ENCODE measurements around the gene KLK7.

The KLK7 gene

DNA sequence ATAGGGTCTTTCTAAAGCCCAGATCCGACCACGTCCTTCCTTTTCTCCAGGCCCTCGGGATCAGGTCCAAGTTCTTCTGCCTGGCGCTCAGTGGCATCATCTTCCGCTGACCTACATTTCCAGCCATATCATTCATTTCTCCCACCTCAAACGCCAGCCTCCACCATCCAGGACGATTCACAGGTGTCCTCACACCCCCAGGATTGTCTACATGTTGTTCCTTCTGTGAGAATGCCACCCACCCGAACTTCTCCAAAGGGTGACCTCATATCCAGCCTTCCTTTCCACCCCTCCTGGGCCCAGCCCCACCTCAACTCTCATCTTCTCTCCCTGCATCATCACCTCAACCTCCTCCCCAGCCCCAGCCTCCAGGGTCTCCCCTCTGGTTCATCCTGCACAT is 26.1 kb downstream of the KLK7 start:
- Mint-ChIP-seq H3K4me3 (no peak overlapping the region), H3K27ac (no peak overlapping the region), H3K9me3 (peaks cover 22% of the 10 kb centered on the region)

GRCh38 chr19:50952910-50953309 is 30.8 kb downstream of the KLK7 start, which contains the start of gene KLK5:
TSS of gene KLK5 (minus strand) at chr19:50953038. CDS start at chr19:50952657, 381 bp downstream.
- intact Hi-C loops (cut with micrococcal nuclease) = no loop called here
- H3K27me3 Mint-ChIP-seq = peaks cover 18% of the 10 kb centered on the region
- no peaks in the 10 kb centered on the region for H3K36me3 Mint-ChIP-seq (ENCODE audit: low read depth)
- H3K9me3 Mint-ChIP-seq = no peaks in the 10 kb centered on the region
- no peak within 1 kb of the TSS for H3K4me3 Mint-ChIP-seq
- H3K4me1 Mint-ChIP-seq (ENCODE audit: low read depth) = no peaks in the 10 kb centered on the region
- no peak within 1 kb of the TSS for H3K27ac Mint-ChIP-seq

More for the DNA sequence above, 26.1 kb downstream of the KLK7 start:
- Mint-ChIP-seq H3K27me3 (peaks cover 14% of the 10 kb centered on the region), H3K4me1 (ENCODE audit: low read depth) (no peaks in the 10 kb centered on the region), H3K36me3 (ENCODE audit: low read depth) (no peaks in the 10 kb centered on the region)
- intact Hi-C loops (cut with micrococcal nuclease) = no loop called here

- intact Hi-C loops (cut with micrococcal nuclease) = no loop called here
- H3K4me1 Mint-ChIP-seq (ENCODE audit: low read depth) = no peaks in the 10 kb centered on the region
- H3K27ac Mint-ChIP-seq = no peak overlapping the region
- H3K4me3 Mint-ChIP-seq = no peak overlapping the region
- H3K36me3 Mint-ChIP-seq (ENCODE audit: low read depth) = no peaks in the 10 kb centered on the region
- peaks cover 18% of the 10 kb centered on the region for H3K27me3 Mint-ChIP-seq
- H3K9me3 Mint-ChIP-seq = no peaks in the 10 kb centered on the region
Observed at GRCh38 chr19:50949861-50950260, 33.9 kb downstream of the KLK7 start.

DNA sequence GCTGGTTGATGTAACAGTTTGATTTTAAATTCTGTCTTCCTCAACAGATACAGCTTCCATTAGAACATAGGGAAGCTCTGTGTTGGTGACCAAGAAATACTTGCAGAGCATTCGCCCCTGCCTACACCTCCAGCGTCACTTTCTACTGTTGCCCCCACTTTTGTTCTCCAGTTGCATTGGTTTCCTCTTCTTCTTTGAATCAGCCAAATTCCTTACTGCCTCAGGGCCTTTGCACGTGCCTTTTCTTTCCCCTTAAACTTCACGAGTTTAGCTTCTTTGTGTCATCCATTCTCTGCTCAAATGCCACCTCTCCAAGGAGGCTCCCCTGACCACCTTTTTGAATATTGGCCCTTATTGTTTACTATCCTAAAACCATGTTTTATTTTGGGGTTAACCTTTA is 36.6 kb downstream of the KLK7 start:
- intact Hi-C loops (cut with micrococcal nuclease) = no loop called here
- H3K4me1 Mint-ChIP-seq (ENCODE audit: low read depth) = no peaks in the 10 kb centered on the region
- H3K27ac Mint-ChIP-seq = no peak overlapping the region
- H3K4me3 Mint-ChIP-seq = no peak overlapping the region
- H3K27me3 Mint-ChIP-seq = peaks cover 15% of the 10 kb centered on the region
- H3K36me3 Mint-ChIP-seq (ENCODE audit: low read depth) = no peaks in the 10 kb centered on the region
- H3K9me3 Mint-ChIP-seq = peaks cover 6% of the 10 kb centered on the region

- Mint-ChIP-seq H3K9me3 (peaks cover 17% of the 10 kb centered on the region), H3K27me3 (peaks cover 12% of the 10 kb centered on the region), H3K4me1 (ENCODE audit: low read depth) (no peaks in the 10 kb centered on the region), H3K27ac (no peak overlapping the region), H3K4me3 (no peak overlapping the region), H3K36me3 (ENCODE audit: low read depth) (no peaks in the 10 kb centered on the region)
- intact Hi-C loops (cut with micrococcal nuclease) = no loop called here
Observed at GRCh38 chr19:50944795-50945194, 38.9 kb downstream of the KLK7 start.

GRCh38 chr19:50943074-50943828 is 40.5 kb downstream of the KLK7 start:
- Mint-ChIP-seq H3K9me3 (peaks cover 18% of the 10 kb centered on the region), H3K27me3 (peaks cover 8% of the 10 kb centered on the region), H3K4me3 (no peak overlapping the region), H3K27ac (no peak overlapping the region), H3K4me1 (ENCODE audit: low read depth) (no peaks in the 10 kb centered on the region), H3K36me3 (ENCODE audit: low read depth) (no peaks in the 10 kb centered on the region)
- intact Hi-C loops (cut with micrococcal nuclease) = no loop called here

GRCh38 chr19:50939596-50939995 is 44.1 kb downstream of the KLK7 start:
- Mint-ChIP-seq H3K27ac (no peak overlapping the region), H3K27me3 (peaks cover 11% of the 10 kb centered on the region), H3K4me1 (ENCODE audit: low read depth) (no peaks in the 10 kb centered on the region), H3K9me3 (peaks cover 18% of the 10 kb centered on the region), H3K4me3 (no peak overlapping the region), H3K36me3 (ENCODE audit: low read depth) (no peaks in the 10 kb centered on the region)
- intact Hi-C loops (cut with micrococcal nuclease) = no loop called here

DNA sequence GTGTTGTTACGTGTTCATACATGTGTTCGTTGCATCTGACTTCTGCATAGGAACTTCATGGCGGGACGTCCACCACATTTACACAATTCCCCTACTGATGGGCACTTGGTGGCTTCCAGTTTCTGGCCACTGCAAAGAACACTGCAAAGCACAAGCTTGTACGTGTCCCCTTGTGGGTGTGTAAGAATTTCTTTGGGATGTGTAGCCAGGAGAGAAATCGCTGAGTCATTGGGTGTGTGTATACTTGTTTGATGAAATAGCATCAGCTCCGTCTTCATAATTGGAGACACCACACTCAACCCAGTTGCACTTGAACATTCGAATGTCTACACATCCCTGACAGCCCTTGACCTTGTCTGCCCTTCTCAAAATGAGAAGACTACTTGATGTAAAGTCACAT is 50.1 kb downstream of the KLK7 start:
- H3K4me3 Mint-ChIP-seq = no peak overlapping the region
- H3K4me1 Mint-ChIP-seq (ENCODE audit: low read depth) = no peaks in the 10 kb centered on the region
- H3K27me3 Mint-ChIP-seq = peaks cover 29% of the 10 kb centered on the region
- H3K36me3 Mint-ChIP-seq (ENCODE audit: low read depth) = no peaks in the 10 kb centered on the region
- intact Hi-C loops (cut with micrococcal nuclease) = no loop called here
- H3K27ac Mint-ChIP-seq = no peak overlapping the region
- no peaks in the 10 kb centered on the region for H3K9me3 Mint-ChIP-seq

GRCh38 chr19:50932690-50933083 is 51.0 kb downstream of the KLK7 start:
- peaks cover 35% of the 10 kb centered on the region for H3K27me3 Mint-ChIP-seq
- no peaks in the 10 kb centered on the region for H3K4me1 Mint-ChIP-seq (ENCODE audit: low read depth)
- H3K36me3 Mint-ChIP-seq (ENCODE audit: low read depth) = no peaks in the 10 kb centered on the region
- H3K9me3 Mint-ChIP-seq = no peaks in the 10 kb centered on the region
- no peak overlapping the region for H3K4me3 Mint-ChIP-seq
- intact Hi-C loops (cut with micrococcal nuclease) = no loop called here
- H3K27ac Mint-ChIP-seq = no peak overlapping the region

DNA sequence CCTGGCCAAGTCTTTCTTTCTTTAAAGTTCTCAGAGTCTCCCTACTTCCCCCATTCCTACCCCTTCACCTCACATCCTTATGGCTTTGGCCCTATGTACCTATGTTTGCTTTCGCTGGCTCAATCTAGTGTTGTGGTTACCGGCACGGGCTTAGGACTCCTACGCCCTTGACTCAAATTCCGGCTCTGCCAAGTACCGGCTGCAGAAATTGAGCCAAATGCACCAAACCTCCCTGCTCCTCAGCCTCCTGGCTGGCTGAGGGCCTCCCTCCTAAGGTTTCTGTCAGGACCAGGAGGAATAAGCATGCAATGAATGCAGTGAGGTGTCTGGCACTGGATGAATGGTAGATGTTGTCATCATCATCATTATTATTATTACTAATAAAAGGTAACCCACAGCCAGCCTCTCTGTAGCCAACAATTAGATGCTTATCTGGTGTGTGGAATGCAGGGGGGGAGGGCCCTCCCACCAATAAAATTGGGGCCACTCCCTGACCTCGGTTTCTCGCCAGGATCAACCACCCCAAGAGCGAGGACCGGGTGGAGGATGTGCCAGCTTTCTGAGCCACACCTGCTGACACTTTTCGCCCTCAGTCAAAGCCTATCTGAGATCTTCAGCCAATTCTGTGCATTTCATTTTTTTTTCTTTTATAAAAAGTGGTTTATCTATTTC is 51.6 kb downstream of the KLK7 start:
- Mint-ChIP-seq H3K27me3 (peaks cover 35% of the 10 kb centered on the region), H3K27ac (no peak overlapping the region), H3K4me1 (ENCODE audit: low read depth) (no peaks in the 10 kb centered on the region), H3K9me3 (no peaks in the 10 kb centered on the region), H3K36me3 (ENCODE audit: low read depth) (no peaks in the 10 kb centered on the region), H3K4me3 (no peak overlapping the region)
- intact Hi-C loops (cut with micrococcal nuclease) = no loop called here

GRCh38 chr19:50931023-50931422 is 52.7 kb downstream of the KLK7 start:
- H3K27me3 Mint-ChIP-seq = peaks cover 31% of the 10 kb centered on the region
- H3K4me3 Mint-ChIP-seq = no peak overlapping the region
- H3K4me1 Mint-ChIP-seq (ENCODE audit: low read depth) = no peaks in the 10 kb centered on the region
- intact Hi-C loops (cut with micrococcal nuclease) = loop anchor here (2.0 kb wide), 1 partner anchor 164 kb away; no protein-coding TSS in a partner anchor
- H3K27ac Mint-ChIP-seq = no peak overlapping the region
- no peaks in the 10 kb centered on the region for H3K9me3 Mint-ChIP-seq
- H3K36me3 Mint-ChIP-seq (ENCODE audit: low read depth) = no peaks in the 10 kb centered on the region

DNA sequence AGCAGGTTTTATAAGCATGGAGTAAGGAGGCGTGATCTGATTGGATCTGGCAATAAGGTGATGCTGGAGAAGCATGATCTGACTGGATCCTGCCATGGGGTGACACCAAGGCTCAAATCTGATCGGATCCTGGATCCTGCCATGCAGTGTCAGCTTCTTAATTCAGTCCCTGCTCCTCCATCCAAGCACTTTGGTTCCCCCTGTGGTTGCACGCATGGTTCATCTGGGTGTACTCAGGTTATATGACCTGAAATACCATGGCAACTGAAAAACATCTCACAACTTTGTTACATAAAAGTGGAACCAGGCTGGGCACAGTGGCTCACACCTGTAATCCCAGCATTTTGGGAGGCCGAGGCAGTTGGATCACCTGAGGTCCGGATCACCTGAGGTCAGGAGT is 54.9 kb downstream of the KLK7 start:
- H3K27me3 Mint-ChIP-seq = peaks cover 34% of the 10 kb centered on the region
- H3K4me1 Mint-ChIP-seq (ENCODE audit: low read depth) = no peaks in the 10 kb centered on the region
- no peaks in the 10 kb centered on the region for H3K9me3 Mint-ChIP-seq
- intact Hi-C loops (cut with micrococcal nuclease) = loop anchor here (5.0 kb wide), 1 partner anchor 88 kb away; the partner anchor contains the start of gene KLK10
- H3K4me3 Mint-ChIP-seq = no peak overlapping the region
- no peak overlapping the region for H3K27ac Mint-ChIP-seq
- H3K36me3 Mint-ChIP-seq (ENCODE audit: low read depth) = no peaks in the 10 kb centered on the region
